DOHH2 (cell line): ENCODE data around the gene GNRH2.
"Not testable (repeated sequence)": the region's sequence is repeated elsewhere in the genome, so short reads cannot be mapped to it uniquely, and the experiment has no call there.

Source experiments
- H3F3A ChIP-seq: fragments of 200-600 bp; sonication (generic), shearing (Covaris generic); 2 replicates; pipeline ENCODE4 v1.6.0; 2016; ENCODE audit warnings: antibody characterized with exemption, mild to moderate bottlenecking; ENCODE audit not compliant: control insufficient read depth, insufficient read depth
- H3K27ac ChIP-seq: fragments of 200-600 bp; sonication (generic); 2 replicates; pipeline ENCODE4 v1.5.1; 2014; ENCODE audit warnings: low read depth, mild to moderate bottlenecking, low read length, moderate library complexity
- H3K27me3 ChIP-seq: fragments of 200-600 bp; sonication (generic); 2 replicates; pipeline ENCODE4 v1.6.1; 2014; ENCODE audit warnings: mild to moderate bottlenecking, low read length, mixed read lengths; ENCODE audit not compliant: control insufficient read depth
- H3K36me3 ChIP-seq: fragments of 200-600 bp; sonication (generic); 2 replicates; pipeline ENCODE4 v1.6.1; 2014; ENCODE audit warnings: mild to moderate bottlenecking, low read length, moderate library complexity, mixed read lengths; ENCODE audit not compliant: control insufficient read depth
- H3K4me1 ChIP-seq: fragments of 200-600 bp; sonication (generic); 2 replicates; pipeline ENCODE4 v1.6.1; 2014; ENCODE audit warnings: mild to moderate bottlenecking, low read length, mixed read lengths; ENCODE audit not compliant: control insufficient read depth
- H3K4me2 ChIP-seq: fragments of 200-600 bp; sonication (generic); 2 replicates; pipeline ENCODE4 v1.6.0; 2014; ENCODE audit warnings: mild to moderate bottlenecking, low read length, moderate library complexity
- H3K4me3 ChIP-seq: fragments of 200-600 bp; sonication (generic); 2 replicates; pipeline ENCODE4 v1.5.1; 2014; ENCODE audit warnings: mild to moderate bottlenecking, low read length, mixed read lengths
- H3K79me2 ChIP-seq: fragments of 200-600 bp; sonication (generic); 2 replicates; pipeline ENCODE4 v1.6.1; 2014; ENCODE audit warnings: mild to moderate bottlenecking, low read length, mixed read lengths; ENCODE audit not compliant: control insufficient read depth
- H3K9me2 ChIP-seq: fragments of 200-600 bp; sonication (generic); replicated peaks from 2 replicates; pipeline ENCODE4 v1.6.1; 2014; ENCODE audit warnings: mild to moderate bottlenecking, low read length, mixed read lengths; ENCODE audit not compliant: control insufficient read depth
- H3K9me3 ChIP-seq: fragments of 200-600 bp; sonication (generic); 2 replicates; pipeline ENCODE4 v1.6.1; 2014; ENCODE audit warnings: antibody characterized with exemption, low read length, mixed read lengths; ENCODE audit not compliant: control insufficient read depth, insufficient read depth
- H4K20me1 ChIP-seq: fragments of 200-600 bp; sonication (generic); 2 replicates; pipeline ENCODE4 v1.6.0; 2014; ENCODE audit warnings: low read depth, mild to moderate bottlenecking, antibody characterized with exemption, low read length, moderate library complexity; ENCODE audit not compliant: control insufficient read depth, insufficient read depth
- EZH2phosphoT487 ChIP-seq: fragments of 200-600 bp; sonication (generic); IDR thresholded peaks from 2 replicates; pipeline ENCODE4 v1.6.1; 2017; ENCODE audit warnings: borderline replicate concordance, mild to moderate bottlenecking, antibody characterized with exemption, low read length, moderate library complexity, mixed read lengths
- TF ChIP-seq, protein P1 (sequence below): fragments of 200-600 bp; sonication (generic); IDR thresholded peaks from one replicate; pipeline ENCODE4 v1.5.1; 2014; ENCODE audit warnings: antibody characterized with exemption, mild to moderate bottlenecking, low read depth, low read length; ENCODE audit not compliant: poor library complexity, severe bottlenecking

Gene GNRH2

DNA sequence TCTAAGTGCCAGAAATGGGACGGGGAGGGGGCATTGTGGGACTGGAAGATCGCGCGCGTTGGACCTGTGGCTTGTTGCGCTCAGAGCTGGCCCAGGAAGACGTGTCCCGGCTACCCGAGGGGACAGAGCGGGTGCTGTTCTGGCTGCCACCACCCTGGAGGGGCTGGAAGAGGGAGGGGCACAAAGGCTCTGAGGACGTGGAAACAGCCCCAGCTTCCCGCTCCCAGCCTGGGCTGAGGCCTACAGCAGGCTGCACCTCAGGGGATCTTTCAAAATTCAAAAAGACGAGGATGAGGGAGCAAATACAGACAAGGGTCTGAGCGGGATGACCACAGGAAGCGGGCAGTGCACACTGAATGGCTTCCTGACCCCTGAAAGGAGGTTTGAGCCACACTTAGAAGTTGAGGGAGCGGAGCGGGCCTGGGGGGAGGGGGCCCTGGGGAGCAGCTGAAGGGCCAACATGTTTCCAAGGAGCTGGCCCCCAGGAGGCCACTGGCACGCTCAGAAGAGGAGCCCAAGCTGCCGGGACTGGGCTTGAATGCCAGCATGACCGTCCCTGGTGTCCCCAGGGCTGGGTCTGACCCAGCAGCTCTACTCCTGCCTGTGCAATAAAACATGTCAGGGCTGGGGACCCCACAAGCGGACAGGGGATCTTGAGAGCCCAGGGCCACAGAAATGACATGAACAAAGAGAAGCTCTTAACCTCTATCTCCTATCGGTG is 29.3 kb downstream of the GNRH2 start:
- H3K9me3 ChIP-seq = no peaks in the 10 kb centered on the region
- H4K20me1 ChIP-seq = no peaks in the 10 kb centered on the region
- H3K27ac ChIP-seq = no peak overlapping the region
- H3K79me2 ChIP-seq = no peaks in the 10 kb centered on the region
- no peak overlapping the region for H3K4me2 ChIP-seq
- H3K9me2 ChIP-seq = no peaks in the 10 kb centered on the region
- TF ChIP-seq EZH2phosphoT487 = no peak
- TF ChIP-seq, protein P1, sequence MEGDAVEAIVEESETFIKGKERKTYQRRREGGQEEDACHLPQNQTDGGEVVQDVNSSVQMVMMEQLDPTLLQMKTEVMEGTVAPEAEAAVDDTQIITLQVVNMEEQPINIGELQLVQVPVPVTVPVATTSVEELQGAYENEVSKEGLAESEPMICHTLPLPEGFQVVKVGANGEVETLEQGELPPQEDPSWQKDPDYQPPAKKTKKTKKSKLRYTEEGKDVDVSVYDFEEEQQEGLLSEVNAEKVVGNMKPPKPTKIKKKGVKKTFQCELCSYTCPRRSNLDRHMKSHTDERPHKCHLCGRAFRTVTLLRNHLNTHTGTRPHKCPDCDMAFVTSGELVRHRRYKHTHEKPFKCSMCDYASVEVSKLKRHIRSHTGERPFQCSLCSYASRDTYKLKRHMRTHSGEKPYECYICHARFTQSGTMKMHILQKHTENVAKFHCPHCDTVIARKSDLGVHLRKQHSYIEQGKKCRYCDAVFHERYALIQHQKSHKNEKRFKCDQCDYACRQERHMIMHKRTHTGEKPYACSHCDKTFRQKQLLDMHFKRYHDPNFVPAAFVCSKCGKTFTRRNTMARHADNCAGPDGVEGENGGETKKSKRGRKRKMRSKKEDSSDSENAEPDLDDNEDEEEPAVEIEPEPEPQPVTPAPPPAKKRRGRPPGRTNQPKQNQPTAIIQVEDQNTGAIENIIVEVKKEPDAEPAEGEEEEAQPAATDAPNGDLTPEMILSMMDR = no peak
- no peaks in the 10 kb centered on the region for H3K36me3 ChIP-seq
- H3K4me3 ChIP-seq = no peak overlapping the region
- H3K27me3 ChIP-seq = peaks cover 7% of the 10 kb centered on the region
- no peaks in the 10 kb centered on the region for H3F3A ChIP-seq
- H3K4me1 ChIP-seq = peaks cover 5% of the 10 kb centered on the region; the same call in 1 of the 2 replicates

DNA sequence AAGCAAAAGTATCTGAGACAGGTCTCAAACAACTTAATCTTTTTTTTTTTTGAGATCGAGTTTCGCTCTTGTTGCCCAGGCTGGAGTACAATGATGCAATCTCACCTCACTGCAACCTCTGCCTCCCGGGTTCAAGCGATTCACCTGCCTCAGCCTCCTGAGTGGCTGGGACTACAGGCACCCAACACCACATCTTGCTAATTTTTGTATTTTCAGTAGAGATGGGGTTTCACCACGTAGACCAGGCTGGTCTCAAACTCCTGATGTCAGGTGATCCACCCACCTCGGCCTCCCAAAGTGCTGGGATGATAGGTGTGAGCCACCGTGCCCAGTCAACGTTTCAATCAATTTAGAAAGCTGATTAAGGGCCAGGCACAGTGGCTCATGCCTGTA is 29.8 kb downstream of the GNRH2 start:
- H3K9me3 ChIP-seq, H3K79me2 ChIP-seq, H3K9me2 ChIP-seq, H3K4me3 ChIP-seq, H3K27me3 ChIP-seq, H3K4me1 ChIP-seq, H3K4me2 ChIP-seq, H3F3A ChIP-seq, H3K27ac ChIP-seq, H3K36me3 ChIP-seq, H4K20me1 ChIP-seq: not testable (repeated sequence)

DNA sequence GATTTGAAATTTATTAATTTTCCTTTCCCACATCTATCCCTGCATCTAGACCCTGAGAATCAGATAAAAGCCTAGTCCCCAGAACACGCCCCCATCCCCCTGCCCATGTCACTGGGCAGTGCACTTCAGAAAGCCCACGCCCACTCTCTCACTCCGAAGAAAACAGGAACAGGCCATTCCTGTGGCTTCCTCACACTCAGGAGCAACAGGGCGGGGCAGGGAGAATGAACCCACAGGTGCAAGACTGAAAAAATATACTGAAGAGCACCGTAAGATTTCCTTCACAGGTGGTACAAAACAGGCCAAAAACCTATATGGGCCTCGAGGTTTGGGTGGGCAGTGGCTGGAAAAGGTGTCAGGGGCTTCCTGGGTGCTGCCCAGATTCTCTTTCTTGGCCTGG is 31.4 kb downstream of the GNRH2 start:
- H3K79me2 ChIP-seq = no peaks in the 10 kb centered on the region
- TF ChIP-seq, protein P1 = no peak
- TF ChIP-seq EZH2phosphoT487 = no peak
- H3F3A ChIP-seq = no peaks in the 10 kb centered on the region
- no peak overlapping the region for H3K4me2 ChIP-seq
- no peaks in the 10 kb centered on the region for H3K9me3 ChIP-seq
- peaks cover 6% of the 10 kb centered on the region for H3K27me3 ChIP-seq
- no peaks in the 10 kb centered on the region for H3K9me2 ChIP-seq
- no peak overlapping the region for H3K27ac ChIP-seq
- no peaks in the 10 kb centered on the region for H3K4me1 ChIP-seq
- H4K20me1 ChIP-seq = no peaks in the 10 kb centered on the region
- no peaks in the 10 kb centered on the region for H3K36me3 ChIP-seq
- no peak overlapping the region for H3K4me3 ChIP-seq

DNA sequence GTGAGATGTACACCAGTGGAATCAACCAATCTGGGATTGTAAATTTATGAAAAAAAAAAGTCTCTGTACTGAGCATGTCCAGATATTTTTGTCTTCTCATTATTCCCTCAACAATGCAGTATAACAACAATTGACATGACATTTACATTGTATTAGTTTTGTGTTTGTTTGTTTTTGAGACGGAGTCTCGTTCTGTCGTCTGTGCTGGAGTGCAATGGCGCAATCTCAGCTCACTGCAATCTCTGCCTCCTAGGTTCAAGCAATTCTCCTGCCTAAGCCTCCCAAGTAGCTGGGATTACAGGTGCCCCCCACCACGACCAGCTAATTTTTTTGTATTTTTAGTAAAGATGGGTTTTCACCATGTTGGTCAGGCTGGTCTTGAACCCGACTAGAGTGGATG is 31.9 kb downstream of the GNRH2 start:
- not testable (repeated sequence) for H3K79me2 ChIP-seq, H3K4me1 ChIP-seq, H3K4me3 ChIP-seq, H3K9me2 ChIP-seq, H3K27ac ChIP-seq, H4K20me1 ChIP-seq, H3K36me3 ChIP-seq, H3F3A ChIP-seq, H3K27me3 ChIP-seq, H3K9me3 ChIP-seq, H3K4me2 ChIP-seq
